ENCODE measurements around the gene GLIS1.
"Not testable (repeated sequence)": the region's sequence is repeated elsewhere in the genome, so short reads cannot be mapped to it uniquely, and the experiment has no call there.

Gene GLIS1

DNA sequence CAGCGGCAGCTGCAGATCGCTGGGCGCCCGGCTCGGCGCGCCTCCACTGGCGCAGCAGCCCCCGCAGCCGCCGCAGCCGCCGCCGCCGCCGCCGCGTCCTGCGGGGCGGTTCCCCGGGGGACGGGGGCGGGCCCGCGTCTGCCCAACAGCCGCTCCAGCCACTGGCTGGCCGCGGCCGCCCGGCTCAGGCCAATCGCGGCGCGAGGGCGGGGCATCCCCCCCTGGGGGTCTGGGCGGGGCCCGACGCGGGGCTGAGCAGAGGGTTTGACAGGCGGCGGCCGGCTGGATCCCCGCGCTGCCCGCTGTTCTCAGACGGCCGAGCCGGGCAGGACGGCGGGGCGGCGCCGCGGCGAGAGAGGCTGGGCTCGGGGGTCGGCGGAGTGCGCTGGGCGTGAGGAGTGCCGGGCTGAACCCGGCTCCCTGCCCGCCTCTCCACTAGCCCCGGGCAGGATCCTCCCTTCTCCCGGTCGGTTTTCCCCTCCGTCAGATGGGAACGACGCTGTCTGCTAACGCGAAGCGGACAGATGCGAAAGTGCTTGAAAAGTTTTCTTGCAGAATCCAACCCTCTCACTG, at the start of gene GLIS1:
GLIS1 (minus strand) TSS at position 56 of the 573 bp plus-strand sequence. CDS start 1,100 bp downstream, outside the sequence.
- DNase-seq (ENCODE audit: low spot score), result peak; percentile 5

DNA sequence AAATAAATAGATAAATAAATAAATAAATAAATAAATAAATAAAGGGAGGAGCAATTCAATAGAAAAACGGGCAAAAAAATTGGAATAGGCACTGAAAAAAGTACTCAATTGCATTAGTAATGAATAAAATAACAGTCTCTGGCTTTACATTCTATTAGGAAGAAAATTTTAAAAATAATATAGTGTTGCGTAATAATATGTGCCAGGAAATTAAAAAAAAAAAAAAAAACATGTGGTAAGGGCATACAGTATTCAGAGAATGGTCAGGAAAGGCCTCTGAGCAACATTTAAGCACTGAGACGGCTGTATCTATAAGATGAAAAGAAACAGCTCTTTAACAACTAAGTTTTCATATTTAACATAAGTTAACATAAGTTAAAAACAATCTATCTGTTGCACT, 48.7 kb upstream of the GLIS1 start:
- no peak for DNase-seq (ENCODE audit: low spot score)

DNA sequence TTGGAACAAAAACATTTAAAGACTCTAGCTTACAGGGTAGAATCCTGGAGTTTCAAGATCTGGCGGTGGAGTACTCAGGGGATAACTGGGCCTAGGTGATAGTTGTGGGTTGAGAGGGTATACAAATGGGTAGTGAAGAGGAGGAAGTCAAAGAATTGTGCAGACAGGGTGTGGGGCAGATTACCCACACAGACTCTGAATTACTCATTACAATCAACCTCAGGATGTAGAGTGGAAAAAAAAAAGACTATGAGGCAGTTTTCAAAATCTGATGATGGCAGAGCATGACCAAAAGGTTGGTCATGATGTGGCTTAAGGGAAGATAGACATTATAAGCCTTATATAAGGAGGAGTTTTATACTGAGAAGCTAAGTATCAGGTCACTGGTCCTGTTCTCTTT, 44.1 kb upstream of the GLIS1 start:
- no peak for DNase-seq (ENCODE audit: low spot score)

DNA sequence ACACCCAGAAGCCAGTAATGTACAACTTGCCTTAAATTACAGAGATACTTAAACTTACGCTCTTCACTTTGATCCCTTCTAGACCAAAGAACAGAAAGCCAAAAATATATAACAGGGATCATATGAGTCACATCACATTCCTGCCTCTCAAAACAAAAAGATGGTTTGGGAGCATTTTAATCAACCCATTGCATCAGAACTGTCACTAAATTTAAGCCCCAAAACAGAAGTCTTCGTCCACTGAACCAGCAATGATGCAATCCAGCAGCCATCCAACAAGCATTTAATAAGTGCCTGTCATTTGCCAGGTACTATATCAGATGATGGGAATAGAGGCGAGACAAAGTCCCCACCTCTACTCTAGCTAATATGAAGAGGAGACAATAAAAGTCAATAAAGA, 42.7 kb upstream of the GLIS1 start:
- DNase-seq (ENCODE audit: low spot score), result no peak

DNA sequence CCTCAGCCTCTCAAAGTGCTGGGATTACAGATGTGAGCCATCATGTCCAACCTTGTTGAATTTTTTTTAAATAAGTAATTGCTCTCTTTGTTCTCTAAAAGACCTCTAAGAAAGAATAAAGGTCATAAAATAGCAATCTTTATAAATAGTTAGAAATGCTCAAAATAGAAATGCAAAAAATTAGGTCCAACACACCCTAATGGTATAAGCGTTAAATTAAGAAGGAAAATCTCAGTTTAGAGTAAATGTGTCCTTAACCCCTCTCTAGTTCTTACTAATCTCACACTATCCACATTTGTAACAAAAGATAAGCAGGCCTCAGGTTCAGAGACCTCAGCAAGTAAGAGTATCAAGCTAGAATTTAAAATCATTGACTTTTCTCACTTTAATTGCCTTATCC, 38.3 kb upstream of the GLIS1 start:
- DNase-seq (ENCODE audit: low spot score), result no peak

DNA sequence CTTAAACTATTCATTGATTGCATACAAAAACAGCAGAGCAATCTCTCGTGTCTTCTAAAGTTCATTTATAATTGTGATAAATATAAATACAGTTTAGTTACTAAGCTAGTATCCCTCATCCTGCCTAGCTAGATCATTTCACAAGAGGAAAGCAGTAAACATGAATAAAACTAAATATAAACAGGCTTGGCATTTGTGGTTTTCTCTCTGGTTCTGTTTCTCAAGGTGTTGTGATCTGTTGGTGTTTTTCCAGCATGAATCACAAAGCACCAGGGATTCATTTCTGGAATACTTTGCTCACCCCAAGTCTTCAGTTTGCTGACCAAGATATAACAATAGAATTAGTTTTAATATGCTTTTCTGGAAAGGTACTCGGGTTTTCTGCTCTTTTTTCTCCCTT, 32.7 kb upstream of the GLIS1 start:
- DNase-seq (ENCODE audit: low spot score), result no peak

DNA sequence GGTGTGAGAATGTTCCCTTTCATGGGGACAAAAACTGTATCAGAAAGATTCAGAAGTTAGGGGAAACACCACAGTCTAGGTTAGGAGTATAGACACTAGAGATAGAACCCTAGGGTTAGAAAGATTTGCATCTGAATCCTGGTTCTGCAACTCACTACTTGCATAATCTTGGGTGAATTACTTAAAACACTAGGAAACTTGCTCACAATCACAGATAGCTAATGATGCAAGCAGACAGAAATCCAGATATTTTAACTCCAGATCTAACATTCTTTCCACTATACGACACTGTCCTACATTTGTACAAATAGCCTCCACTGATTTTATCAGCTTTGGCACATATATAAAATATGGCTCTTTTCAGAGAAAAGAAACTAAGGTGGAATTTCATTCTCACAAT, 30.8 kb upstream of the GLIS1 start:
- no peak for DNase-seq (ENCODE audit: low spot score)

DNA sequence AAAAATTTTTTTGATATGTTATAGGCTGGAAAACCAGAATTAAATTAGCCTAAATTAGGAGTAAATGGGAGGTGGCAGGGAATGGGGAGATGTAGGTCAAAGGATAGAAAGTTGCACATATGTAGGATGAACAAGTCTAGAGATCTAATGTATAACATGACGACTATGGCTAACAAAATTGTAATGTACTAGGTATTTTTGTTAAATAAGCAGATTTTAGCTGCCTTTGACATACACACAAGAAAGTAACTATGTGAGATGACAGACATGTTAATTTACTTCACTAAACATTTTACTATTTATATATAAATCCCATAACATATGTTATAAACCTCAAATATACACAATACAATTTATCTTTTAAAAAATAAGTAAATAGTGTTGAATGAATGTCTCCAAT, 30.2 kb upstream of the GLIS1 start:
- DNase-seq (ENCODE audit: low spot score), result no peak

DNA sequence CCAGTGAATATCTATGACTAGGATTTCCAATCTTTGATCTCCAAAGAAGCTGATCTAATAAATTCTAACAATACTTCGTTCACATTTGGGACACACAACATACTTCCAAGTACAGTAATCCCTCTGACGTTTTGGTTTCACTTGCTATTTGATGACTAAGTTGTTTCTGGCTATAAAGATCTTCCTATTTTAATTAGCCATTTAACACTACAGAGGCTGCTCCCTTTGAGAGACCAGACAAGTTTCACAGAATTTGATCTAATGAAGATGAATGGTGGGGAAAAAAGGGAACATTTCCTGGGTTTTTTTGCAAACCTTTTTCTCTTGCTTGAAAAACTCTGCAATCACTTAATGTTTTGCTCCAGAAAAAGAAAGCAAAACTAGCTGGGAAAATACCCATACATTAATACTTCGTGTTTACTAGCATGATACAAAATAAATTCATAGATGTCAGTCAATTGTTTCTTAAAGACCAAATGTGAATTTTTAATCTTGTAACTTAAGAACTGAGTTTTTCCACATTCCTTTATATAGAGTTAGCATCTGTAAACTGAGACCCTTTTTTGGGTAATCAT, 28.0 kb upstream of the GLIS1 start:
- DNase-seq (ENCODE audit: low spot score), result no peak

DNA sequence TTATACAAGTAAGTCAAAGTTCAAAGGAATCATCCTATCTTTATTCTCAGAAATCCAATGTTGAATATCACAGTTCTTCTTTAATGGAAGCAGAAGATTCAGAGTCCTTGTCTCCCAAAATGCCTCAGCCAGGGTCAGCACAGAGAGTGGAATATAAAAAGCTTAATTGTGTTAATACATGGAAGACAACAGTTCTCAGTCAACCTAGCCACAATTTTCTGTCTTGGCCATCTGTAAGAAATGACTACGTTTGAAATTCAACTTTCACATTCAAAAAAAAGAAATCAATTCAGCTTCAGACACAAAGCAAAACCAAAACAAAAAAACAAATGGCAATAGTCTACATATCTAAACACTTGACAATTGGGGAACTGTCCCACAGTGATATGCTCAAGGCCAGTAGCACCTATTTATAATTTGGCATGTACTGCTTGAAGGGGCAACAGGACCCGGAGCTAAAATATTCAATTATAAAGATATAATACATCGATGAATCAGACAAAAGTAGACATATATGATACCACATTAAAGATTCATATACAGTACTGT, 27.3 kb upstream of the GLIS1 start:
- DNase-seq (ENCODE audit: low spot score), result no peak

DNA sequence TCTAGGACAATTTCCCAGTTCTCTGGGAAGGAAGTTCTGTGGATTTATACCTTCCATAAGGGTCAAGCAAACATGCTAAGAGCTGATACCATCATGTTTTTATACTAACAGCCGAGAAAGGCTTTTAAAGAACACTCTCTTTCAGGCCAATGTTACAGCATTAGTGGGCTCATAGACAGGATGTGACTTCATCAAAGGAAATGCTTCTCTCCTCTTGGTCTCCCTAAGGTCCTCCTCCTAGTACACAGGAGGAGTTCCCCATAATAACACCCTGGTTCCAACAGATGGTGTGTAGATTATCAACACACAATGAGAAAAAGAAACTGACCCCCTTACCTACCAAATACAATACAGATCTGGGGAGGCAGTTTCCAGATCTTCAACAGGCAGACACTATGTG, 26.7 kb upstream of the GLIS1 start:
- DNase-seq (ENCODE audit: low spot score), result no peak

DNA sequence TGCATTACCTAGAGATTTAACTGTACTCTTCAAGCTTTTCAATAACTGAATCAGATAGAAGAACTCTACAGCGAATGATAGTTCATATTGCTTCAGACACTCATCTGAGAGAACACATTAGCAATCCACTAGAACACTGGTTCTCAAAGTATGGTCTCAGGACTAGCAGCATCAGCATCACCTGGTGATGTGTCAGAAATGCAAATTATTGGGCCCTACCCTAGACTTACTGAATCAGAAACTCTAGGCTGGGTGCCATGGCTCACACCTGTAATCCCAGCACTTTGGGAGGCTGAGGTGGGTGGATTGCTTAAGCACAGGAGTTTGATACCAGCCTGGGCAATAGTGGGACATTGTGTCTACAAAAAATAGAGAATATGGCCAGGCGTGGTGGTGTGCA, 24.9 kb upstream of the GLIS1 start:
- DNase-seq (ENCODE audit: low spot score), result no peak

DNA sequence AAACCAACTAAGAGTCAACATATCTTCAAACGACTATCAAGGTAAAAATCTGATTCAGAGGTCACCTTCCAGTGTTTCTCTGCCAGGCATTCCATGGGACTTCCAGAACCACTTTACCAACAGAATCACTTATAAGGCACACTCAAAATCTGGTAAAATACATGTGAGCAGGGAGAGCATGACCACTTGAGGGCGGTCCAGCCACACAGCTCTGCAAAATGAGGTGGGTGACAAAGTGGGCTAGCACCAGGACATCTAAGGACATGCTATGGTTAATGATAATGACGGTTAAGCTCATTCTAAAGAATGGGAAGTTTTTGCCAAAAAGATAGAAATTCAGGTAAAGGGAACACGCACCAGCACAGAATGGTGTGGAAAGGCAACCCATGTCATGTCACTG, 24.5 kb upstream of the GLIS1 start:
- no peak for DNase-seq (ENCODE audit: low spot score)

DNA sequence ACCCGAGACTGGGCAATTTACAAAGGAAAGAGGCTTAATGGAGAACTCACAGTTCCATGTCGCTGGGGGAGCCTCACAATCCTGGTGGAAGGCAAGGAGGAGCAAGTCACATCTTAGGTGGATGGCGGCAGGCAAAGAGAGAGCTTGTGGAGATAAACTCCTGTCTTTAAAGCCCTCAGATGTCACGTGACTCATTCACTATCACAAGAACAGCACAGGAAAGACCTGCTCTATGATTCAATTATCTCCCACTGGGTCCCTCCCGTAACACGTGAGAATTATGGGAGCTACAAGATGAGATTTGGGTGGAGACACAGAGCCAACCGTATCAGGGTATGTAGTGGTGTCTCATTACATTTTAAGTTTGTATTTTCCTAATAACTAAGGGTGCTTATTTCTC, 21.5 kb upstream of the GLIS1 start:
- not testable (repeated sequence) for DNase-seq (ENCODE audit: low spot score)

DNA sequence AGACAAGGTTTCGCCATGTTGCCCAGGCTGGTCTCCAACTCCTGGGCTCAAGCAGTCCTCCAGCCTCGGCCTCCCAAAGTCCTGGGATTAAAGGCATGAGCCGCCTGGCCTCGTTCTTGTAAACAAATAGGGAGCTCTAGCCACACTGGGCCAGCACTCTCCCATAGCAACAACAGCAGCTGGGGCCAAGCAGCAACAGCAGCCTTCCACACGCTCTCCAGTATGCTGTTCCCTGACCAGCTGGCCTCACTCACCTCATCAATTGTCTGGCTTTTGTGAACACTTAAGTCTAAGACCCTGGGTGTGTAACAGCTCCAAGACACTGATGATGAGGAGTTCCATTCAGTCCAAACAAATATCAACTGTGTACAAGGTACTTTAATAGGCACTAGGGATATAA, 16.9 kb upstream of the GLIS1 start:
- no peak for DNase-seq (ENCODE audit: low spot score)

DNA sequence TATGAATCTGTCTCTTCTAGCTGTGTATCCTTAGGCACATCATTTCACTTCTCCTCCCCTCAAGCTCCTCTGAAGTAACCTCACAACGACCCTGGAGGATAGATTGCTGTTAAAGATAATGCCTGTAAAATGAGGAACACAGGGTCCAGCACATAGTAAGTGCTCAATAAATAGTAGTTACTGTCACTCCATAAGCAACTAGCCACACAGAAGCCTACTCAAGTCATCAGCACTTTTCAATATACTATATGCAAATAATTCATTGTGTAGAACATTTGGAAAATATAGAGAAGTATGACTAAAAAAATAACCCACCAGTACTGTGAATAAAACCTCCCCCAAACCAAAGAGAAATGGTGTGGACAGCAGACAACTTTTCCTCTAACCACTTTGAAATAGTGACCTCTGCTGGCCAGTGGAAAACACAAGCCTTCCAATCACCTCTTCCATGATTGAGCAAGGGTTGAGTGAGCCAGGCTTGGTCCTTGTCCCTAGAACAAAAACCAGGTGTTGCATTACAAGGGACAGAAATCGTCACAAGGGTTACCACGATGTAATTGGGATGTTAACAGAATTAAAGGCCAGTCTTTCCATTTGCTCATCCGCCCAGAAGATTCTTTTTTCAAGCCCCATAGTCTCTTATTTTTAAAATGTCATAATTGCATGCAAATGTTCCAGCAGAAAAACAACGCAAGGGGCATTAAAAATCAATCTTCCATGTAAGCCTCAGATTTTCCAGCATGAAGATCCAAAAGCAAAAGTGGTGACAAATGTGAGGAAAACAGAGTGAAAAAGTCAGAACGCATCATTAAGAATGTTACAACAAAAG, 15.7 kb upstream of the GLIS1 start:
- peak; percentile 27 for DNase-seq (ENCODE audit: low spot score)

DNA sequence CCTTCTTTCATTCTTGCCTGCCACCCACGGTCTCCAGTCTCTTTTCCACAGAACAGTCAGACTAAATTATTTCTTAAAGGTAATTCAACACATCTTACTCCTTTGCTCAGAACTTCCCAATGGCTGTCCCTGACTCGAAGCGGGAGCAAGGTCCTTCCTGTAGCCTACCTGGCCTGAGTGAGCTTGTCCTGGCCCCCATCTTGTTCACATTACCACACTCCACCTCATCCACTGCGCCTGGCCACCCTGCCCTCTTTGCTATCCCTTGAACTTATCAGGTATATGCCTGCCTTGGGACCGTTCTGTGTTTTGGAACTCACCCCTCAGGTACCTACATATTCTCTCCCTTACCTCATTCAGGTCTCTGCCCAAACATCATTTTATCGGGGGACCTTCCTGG, 13.3 kb upstream of the GLIS1 start:
- DNase-seq (ENCODE audit: low spot score), result no peak

DNA sequence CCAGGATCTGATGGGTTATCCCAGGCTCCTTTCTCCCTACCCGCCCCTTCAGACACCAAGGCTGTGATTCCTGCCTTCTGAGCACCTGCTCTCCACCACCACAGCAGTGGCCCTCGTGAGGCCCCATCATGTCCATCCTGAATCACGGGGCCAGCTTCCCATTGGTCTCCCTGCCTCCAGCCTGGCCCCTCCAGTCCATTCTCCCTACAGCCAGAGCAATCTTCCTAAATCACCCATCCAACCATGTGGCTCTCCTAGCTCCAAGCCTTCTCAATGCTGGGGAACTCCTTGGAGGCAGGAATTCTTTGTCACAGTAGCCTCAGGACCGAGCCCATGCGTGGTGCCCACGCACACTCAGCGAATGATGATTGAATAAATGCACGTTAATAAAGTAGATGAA, 8.9 kb upstream of the GLIS1 start:
- no peak for DNase-seq (ENCODE audit: low spot score)

DNA sequence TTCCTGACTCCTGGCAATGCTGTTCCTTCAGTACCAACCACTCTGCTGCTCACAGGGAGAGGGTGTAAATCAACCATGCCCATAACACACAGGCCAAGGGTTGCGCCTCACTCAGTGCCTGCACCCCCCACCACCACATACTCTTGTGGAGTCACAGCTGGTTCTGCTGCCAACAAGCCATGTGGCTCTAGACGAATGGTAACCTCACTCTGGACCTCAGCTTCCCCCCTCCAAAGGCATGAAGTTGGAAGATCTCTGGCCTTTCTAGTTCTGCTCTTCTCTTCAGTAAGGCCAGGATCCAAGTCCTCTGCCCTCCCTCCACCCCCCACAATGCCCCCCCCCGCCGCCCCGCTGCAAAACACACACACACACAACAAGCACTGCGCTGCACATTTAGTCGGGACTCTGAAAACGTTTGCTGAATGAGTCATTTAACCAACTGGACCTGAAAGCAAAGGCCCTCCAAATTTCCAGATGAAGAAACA, 1.7 kb upstream of the GLIS1 start:
- no peak for DNase-seq (ENCODE audit: low spot score)

DNA sequence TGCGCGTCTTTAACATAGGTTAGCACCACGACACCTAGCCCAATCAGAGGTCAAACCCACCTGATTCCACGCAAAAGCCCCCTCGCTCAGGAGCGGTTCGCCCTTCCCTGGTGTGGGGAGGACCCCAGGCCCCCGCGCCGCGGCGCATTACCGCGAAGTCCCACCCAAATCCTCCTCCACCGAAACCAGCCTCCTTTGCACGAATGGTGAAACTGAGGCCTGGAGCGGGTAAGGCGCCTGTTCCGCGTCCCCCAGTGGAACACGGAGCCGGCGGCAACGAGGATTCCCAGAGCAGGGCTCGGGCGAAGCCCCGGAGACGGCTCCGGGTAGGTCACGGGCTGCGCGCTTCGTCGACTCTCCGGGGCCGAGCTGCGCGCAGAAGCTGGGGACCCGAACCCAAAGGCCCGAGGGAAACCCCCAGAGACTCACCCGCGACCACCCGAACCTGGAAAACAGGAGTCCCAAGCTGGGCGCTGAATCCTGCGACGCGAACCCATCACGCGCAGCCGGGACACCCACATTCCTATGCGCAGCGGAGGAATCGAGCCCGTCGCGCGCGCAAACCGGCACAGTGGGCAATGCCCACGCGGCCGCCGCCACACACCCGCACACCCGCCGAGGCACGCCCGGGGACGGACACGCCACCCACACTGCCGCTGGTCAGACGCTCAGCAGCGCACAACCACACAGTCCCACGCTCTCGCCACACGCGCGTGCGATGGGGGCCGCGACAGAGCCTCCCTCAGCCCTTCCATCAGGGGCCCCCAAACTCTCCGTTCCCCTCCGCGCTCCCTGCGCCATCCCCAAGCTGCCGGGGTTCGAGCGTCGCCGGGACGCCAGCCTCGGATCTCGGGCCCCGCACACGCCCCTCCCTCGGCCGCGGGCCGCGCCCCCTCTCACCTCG, 507 bp downstream of the GLIS1 start:
- no peak for DNase-seq (ENCODE audit: low spot score)

DNA sequence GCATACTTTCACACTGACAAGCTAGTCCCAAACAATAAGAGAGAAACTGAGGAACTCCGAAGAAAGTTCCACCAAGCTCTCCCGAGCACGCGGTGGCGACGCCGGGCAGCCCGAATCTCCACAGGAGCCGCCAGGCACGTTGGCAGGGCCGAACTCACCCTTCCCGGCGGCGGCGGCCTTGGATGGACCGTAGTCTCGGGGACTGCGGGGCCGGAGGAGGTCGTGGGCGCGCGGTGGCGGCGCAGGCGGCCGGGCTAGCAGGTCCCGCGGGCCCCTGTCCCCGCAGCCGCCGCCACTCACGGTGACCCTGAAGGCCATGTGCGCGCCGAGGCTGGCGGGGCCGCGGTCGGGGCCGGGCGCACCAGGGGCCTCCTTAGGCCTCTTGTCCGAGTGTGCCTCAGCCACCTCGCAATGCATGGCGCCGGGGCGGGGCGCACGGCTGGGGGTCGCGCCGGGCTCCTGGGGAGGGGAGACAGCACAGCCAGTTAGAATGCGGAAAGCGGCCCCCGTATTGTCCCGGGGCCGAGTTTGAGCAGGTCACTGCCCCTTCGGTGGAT, 1.2 kb downstream of the GLIS1 start:
- no peak for DNase-seq (ENCODE audit: low spot score)

DNA sequence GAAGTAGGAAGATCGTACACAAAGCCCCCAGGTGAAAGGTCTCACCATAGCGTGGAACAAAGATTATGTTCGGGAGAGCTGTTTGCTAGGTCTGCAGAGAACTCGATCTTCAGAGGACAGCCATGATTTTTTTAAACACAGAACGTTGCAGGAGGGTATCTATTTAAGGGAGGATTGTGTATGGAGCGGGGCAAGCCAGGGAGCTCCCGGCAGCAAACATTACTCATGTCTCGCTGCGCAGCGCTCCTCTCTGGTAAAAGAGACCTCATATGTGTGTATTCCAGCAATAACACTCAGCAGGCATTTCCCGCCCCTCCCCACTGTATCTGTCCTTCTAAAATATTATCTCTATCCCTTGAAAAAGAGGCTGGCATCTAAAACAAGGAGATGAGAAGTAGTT, 2.7 kb downstream of the GLIS1 start:
- no peak for DNase-seq (ENCODE audit: low spot score)

All from hematopoietic multipotent progenitor cell treated with erythropoietin and hydrocortisone succinate and interleukin-3 and kit ligand, for 15 days (in vitro differentiated cells).